Keratinocyte (primary cell): ENCODE measurements around the gene FAM43B.

ENCODE experiments used
- EZH2 ChIP-seq: IDR thresholded peaks from one replicate; pipeline ENCODE4 v1.6.1; 2012; ENCODE audit warnings: inconsistent platforms, mild to moderate bottlenecking, low read length, moderate library complexity
- TF ChIP-seq, protein P1 (sequence below), 3 experiments: IDR thresholded peaks in 1 of 3; conservative IDR thresholded peaks in 1 of 3; optimal IDR thresholded peaks in 1 of 3; 2 replicates in 2 of 3; 3 replicates in 1 of 3; pipeline versions ENCODE3 to v1.5.1; 2011; ENCODE audit warnings: low read length in 3 of 3, mild to moderate bottlenecking in 3 of 3, moderate library complexity in 2 of 3, control low read depth in 1 of 3, inconsistent platforms in 1 of 3; ENCODE audit not compliant: insufficient read depth in 2 of 3; ENCODE audit errors: extremely low read depth in 1 of 3

DNA sequence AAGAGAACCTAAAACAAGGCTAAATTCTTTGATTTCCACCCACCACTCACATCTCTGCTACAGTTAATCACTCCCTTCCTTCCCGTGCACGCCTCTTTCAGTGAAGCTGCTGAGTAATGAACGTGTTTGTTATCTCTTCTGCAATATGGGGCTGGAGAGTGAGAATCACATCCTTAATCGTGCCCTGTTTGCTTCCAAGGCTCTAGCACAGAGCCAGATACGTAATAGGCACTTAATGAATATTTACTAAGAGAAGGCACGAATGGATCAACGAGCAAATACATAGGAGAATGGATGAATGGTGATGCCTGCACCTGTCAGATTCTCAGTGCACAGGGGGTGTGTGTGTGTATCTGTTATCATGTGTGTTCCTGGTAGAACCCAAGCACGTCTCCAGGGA lies 22.1 kb upstream of the FAM43B start:
- TF ChIP-seq, protein P1, sequence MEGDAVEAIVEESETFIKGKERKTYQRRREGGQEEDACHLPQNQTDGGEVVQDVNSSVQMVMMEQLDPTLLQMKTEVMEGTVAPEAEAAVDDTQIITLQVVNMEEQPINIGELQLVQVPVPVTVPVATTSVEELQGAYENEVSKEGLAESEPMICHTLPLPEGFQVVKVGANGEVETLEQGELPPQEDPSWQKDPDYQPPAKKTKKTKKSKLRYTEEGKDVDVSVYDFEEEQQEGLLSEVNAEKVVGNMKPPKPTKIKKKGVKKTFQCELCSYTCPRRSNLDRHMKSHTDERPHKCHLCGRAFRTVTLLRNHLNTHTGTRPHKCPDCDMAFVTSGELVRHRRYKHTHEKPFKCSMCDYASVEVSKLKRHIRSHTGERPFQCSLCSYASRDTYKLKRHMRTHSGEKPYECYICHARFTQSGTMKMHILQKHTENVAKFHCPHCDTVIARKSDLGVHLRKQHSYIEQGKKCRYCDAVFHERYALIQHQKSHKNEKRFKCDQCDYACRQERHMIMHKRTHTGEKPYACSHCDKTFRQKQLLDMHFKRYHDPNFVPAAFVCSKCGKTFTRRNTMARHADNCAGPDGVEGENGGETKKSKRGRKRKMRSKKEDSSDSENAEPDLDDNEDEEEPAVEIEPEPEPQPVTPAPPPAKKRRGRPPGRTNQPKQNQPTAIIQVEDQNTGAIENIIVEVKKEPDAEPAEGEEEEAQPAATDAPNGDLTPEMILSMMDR (optimal IDR thresholded peaks at IDR 0.05 in 1 of 3, IDR thresholded peaks at IDR 0.05 in 1 of 3, conservative IDR thresholded peaks at IDR 0.05 in 1 of 3; ENCODE audit: extremely low read depth in 1 of 3, insufficient read depth in 2 of 3, low read length in 3 of 3), result no peak
- TF ChIP-seq EZH2, result no peak
